HepG2 (cell line): Measurements from ENCODE around the gene GNL3. TPM values are rescaled to one million over a fixed set of nuclear protein-coding genes. Genes with fewer than 3 reads are reported as not detected.

Source experiments
- ATAC-seq: fragments of 200-7000 bp; cut with Tn5 transposase; 3 replicates; pipeline ENCODE4 v1.9.1; 2020; ENCODE audit warnings: mild to moderate bottlenecking, moderate library complexity
- BruUV-seq: library from RNA; stranded (reverse); fragments of 400-500 nt; replicated peaks from 2 replicates; lab custom pipeline; 2021; lab: Mats Ljungman, UMichigan
- CTCF ChIA-PET: fragments of 300-600 bp; formaldehyde crosslinking; extraction: SDS; loops from one replicate; lab custom pipeline; 2021; ENCODE audit warnings: low total read pairs, inconsistent platforms, low intra/inter-chr PET ratio; lab: Yijun Ruan, JAX
- POLR2A ChIA-PET: fragments of 350-600 bp; sonication (Branson Sonifier 250); formaldehyde crosslinking; loops from one replicate; lab custom pipeline; 2020; ENCODE audit warnings: antibody characterized with exemption, inconsistent platforms; lab: Yijun Ruan, JAX
- DNase-seq: peaks from one replicate; pipeline ENCODE4 v3.0.0-alpha.2; 2015; ENCODE audit warnings: low spot score
- FAIRE-seq: peaks from 3 replicates; lab custom pipeline; 2011; peaks lifted over from hg19 to GRCh38; lab: Jason Lieb, UNC
- H2AFZ ChIP-seq: one replicate; pipeline ENCODE4 v1.6.1; 2011; ENCODE audit warnings: low read length, inconsistent platforms
- H3K27ac ChIP-seq: fragments of 300-600 bp; 3 replicates; pipeline ENCODE4 v1.8.0; 2011; ENCODE audit warnings: mixed run types, mild to moderate bottlenecking, mixed read lengths, low read length, inconsistent platforms; ENCODE audit not compliant: insufficient read depth; ENCODE audit errors: extremely low read length
- H3K27me3 ChIP-seq, 2 experiments: fragments of 200-600 bp in 1 of 2; 2 replicates in 1 of 2; 3 replicates in 1 of 2; pipeline versions ENCODE4 v1.6.0 to v1.8.0; 2011; ENCODE audit warnings: low read length in 2 of 2, mild to moderate bottlenecking in 2 of 2, moderate library complexity in 2 of 2, inconsistent platforms in 1 of 2; ENCODE audit not compliant: insufficient read depth in 2 of 2, control insufficient read depth in 1 of 2
- H3K36me3 ChIP-seq, 2 experiments: fragments of 200-600 bp in 1 of 2; replicated peaks in 1 of 2; 2 replicates in 1 of 2; 3 replicates in 1 of 2; pipeline versions ENCODE4 v1.5.1 to v1.8.0; 2011; ENCODE audit warnings: low read length in 2 of 2, inconsistent platforms in 1 of 2; ENCODE audit not compliant: insufficient read depth in 2 of 2, control insufficient read depth in 1 of 2
- H3K4me1 ChIP-seq: 2 replicates; pipeline ENCODE4 v1.5.1; 2012; ENCODE audit warnings: low read length, inconsistent platforms; ENCODE audit not compliant: insufficient read depth
- H3K4me2 ChIP-seq: 2 replicates; pipeline ENCODE4 v1.6.0; 2011; ENCODE audit warnings: low read depth, low read length, inconsistent platforms
- H3K4me3 ChIP-seq, 3 experiments: fragments of 200-600 bp in 1 of 3; sonication (generic), shearing (Covaris generic) in 1 of 3; replicated peaks in 1 of 3; 2 replicates each; pipeline ENCODE4 v1.5.1; 2011 to 2016; ENCODE audit warnings: low read length in 3 of 3, inconsistent platforms in 2 of 3, low read depth in 2 of 3, mild to moderate bottlenecking in 2 of 3, control low read depth in 1 of 3, mixed read lengths in 1 of 3; ENCODE audit not compliant: insufficient read depth in 1 of 3
- H3K79me2 ChIP-seq: one replicate; pipeline ENCODE4 v1.6.1; 2011; ENCODE audit warnings: low read length, inconsistent platforms; ENCODE audit not compliant: insufficient read depth
- H3K9ac ChIP-seq: 2 replicates; pipeline ENCODE4 v1.6.0; 2011; ENCODE audit warnings: mild to moderate bottlenecking, low read depth, low read length, inconsistent platforms; ENCODE audit not compliant: insufficient read depth
- H3K9me3 ChIP-seq: 2 replicates; pipeline ENCODE4 v1.5.1; 2012; ENCODE audit warnings: mild to moderate bottlenecking, low read length
- H4K20me1 ChIP-seq: 2 replicates; pipeline ENCODE4 v1.6.0; 2011; ENCODE audit warnings: inconsistent platforms, mild to moderate bottlenecking, low read length, moderate library complexity; ENCODE audit not compliant: insufficient read depth
- RBFOX2 ChIP-seq: fragments of 200-400 bp; formaldehyde crosslinking; IDR thresholded peaks from 2 replicates; pipeline ENCODE4 v1.6.1; 2017; ENCODE audit warnings: low read depth, mild to moderate bottlenecking, low read length
- ZHX1 ChIP-seq: sonication (generic); formaldehyde crosslinking; IDR thresholded peaks from 2 replicates; pipeline ENCODE4 v1.8.1; 2022; ENCODE audit warnings: low read depth, mild to moderate bottlenecking, missing genetic modification reagents
- WGBS: methylation state at CpG from one replicate; pipeline ENCODE4 v1.1.6; 2017; ENCODE audit warnings: low lambda C conversion rate; 5-methylcytosine and 5-hydroxymethylcytosine counted together
- in situ Hi-C: cut with HindIII; loops from 2 replicates; pipeline ENCODE4 v1.10.0; 2017; ENCODE audit warnings: low pct_unique_long_range_greater_than_20kb; ENCODE audit not compliant: extremely low pct_ligation_motif_present
- intact Hi-C: fragments of 100-400 bp; cut with micrococcal nuclease; formaldehyde crosslinking; loops from one replicate; pipeline ENCODE4 v1.10.0; 2022; ENCODE audit not compliant: unreplicated experiment
- polyA plus RNA-seq, 8 experiments: library from polyadenylated mRNA; depleted of rRNA in 3 of 8; stranded (reverse) in 7 of 8; unstranded in 1 of 8; fragments of >200 nt; fragmentation: Illumina TruSeq in 4 of 8; extraction: Trizol in 4 of 8; gene quantifications; 2 replicates each; pipeline versions ENCODE4 v1.2.1 to v1.2.3, GENCODE V29; 2011 to 2016; ENCODE audit warnings: low read depth in 4 of 8, missing spikeins in 1 of 8, mixed read lengths in 1 of 8; ENCODE audit not compliant: insufficient read depth in 1 of 8
- total RNA-seq, 5 experiments: library from RNA; depleted of rRNA; stranded (reverse); fragments of >200 nt; fragmentation: Illumina TruSeq; extraction: Trizol; gene quantifications; 2 replicates each; pipeline ENCODE4 v1.2.3, GENCODE V29; 2016; ENCODE audit warnings: low read depth in 1 of 5
- TF ChIP-seq, protein P1 (sequence below): sonication (generic); formaldehyde crosslinking; IDR thresholded peaks from 2 replicates; pipeline ENCODE4 v1.5.0; 2020; ENCODE audit warnings: missing genetic modification reagents, mild to moderate bottlenecking, borderline replicate concordance

GNL3 gene
- total and polyA plus RNA-seq, 2 of the 13 experiments (the other 11 are each of a cell fraction or from before 2014, with no cell fraction given), result 129 to 257 TPM

DNA sequence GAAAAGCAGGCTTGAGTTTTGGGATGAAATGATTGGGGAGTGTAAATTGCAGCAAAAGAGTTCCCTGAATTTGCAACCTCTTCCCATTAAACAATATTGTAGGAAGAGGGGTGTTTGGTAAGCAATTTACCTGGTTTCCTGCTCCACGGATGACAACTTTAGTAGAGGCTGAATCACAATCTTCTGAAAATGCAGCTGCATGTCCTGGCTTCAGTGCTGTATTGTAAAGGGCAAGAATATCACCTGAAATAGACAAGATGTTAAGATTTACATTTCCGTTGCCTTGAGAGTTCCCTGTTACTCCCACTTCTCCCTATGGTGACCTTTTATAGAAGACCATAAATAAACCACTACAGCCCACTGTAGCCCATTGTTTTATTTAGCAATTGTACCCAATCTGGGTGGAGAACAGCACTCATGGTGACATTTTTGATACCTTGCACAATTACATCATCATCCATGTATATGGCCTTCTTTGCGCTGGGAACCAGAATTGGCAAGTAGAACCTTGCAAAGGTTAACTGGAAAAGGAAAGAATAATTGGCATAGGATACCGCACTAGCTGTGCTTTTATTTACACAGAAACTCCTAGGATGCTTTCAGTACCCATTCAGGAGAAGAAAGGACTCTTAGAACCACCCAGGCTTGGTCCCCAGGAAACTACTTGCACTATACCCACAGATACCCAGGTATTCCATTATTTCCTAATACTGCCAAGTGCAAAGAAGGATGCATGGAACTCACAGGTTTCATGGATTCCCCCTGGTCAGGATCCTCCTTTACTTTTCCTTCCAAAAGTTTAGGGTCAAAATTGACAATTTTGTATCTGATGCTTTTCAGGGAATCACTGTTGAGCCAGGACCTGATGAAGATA lies 10.2 kb downstream of the GNL3 start (continued):
- TF ChIP-seq ZHX1 (CRISPR knock-in tag), result no peak

- in situ Hi-C loops (no loop called here), intact Hi-C loops (no loop called here)
- POLR2A ChIA-PET, result interaction anchor here (1.4 to 4.5 kb wide), 2 partner anchors 11 to 13 kb away, joined by 4 to 18 read pairs; partner anchors contain the start of genes GNL3 and PBRM1
- TF ChIP-seq RBFOX2, result 0 out of 2 replicates have a peak, but pooled peaks have one; percentile 14
- TF ChIP-seq, protein P1, sequence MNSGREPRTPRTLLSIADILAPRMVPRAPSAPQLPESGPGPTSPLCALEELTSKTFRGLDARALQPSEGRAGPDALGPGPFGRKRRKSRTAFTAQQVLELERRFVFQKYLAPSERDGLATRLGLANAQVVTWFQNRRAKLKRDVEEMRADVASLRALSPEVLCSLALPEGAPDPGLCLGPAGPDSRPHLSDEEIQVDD (CRISPR knock-in tag), result no peak
- ATAC-seq, result no peak
- no peaks in the 10 kb centered on the region for H3K9me3 ChIP-seq
- H3K4me1 ChIP-seq, result peaks cover 7% of the 10 kb centered on the region
- no peak overlapping the region for H3K27ac ChIP-seq
- H3K9ac ChIP-seq, result no peak overlapping the region
- CTCF ChIA-PET, result no interaction called here
- 91% methylated on average over 2 of the region's 2 CpGs for WGBS
- peaks cover 16% of the 10 kb centered on the region for H3K79me2 ChIP-seq
- peaks cover 16 to 61% of the 10 kb centered on the region in 2 experiments for H3K36me3 ChIP-seq
- H3K4me3 ChIP-seq, result no peak overlapping the region
- no peak overlapping the region for H2AFZ ChIP-seq
- FAIRE-seq, result no peak
- peaks cover 3% of the 10 kb centered on the region; the same call in 1 of the 2 replicates for H4K20me1 ChIP-seq
- no TSS peak for BruUV-seq
- H3K4me2 ChIP-seq, result no peak overlapping the region
- no peak for DNase-seq
- H3K27me3 ChIP-seq, result no peaks in the 10 kb centered on the region
Observed at GRCh38 chr3:52696830-52697631, 11.2 kb downstream of the GNL3 start.
